Parathyroid adenoma (tissue), 2 donors: ENCODE measurements around the gene UBD.

Source experiments
- H2AFZ ChIP-seq: fragments of 300-600 bp; sonication (generic); one replicate; pipeline ENCODE4 v1.7.0; 2017; ENCODE audit warnings: antibody characterized with exemption, mild to moderate bottlenecking
- H3K27ac ChIP-seq: fragments of 300-600 bp; sonication (generic); one replicate; pipeline ENCODE4 v1.7.0; 2017
- H3K27me3 ChIP-seq: fragments of 300-600 bp; sonication (generic); one replicate; pipeline ENCODE4 v1.7.0; 2017; ENCODE audit warnings: low read length; ENCODE audit not compliant: control insufficient read depth, insufficient read depth
- H3K36me3 ChIP-seq: fragments of 300-600 bp; sonication (generic); one replicate; pipeline ENCODE4 v1.7.0; 2017; ENCODE audit warnings: low read length; ENCODE audit not compliant: control insufficient read depth, insufficient read depth
- H3K4me1 ChIP-seq: fragments of 300-600 bp; sonication (generic); one replicate; pipeline ENCODE4 v1.7.0; 2017; ENCODE audit warnings: control low read depth
- H3K4me2 ChIP-seq: fragments of 300-600 bp; sonication (generic); one replicate; pipeline ENCODE4 v1.7.0; 2017; ENCODE audit warnings: low read length
- H3K4me3 ChIP-seq: fragments of 300-600 bp; sonication (generic); one replicate; pipeline ENCODE4 v1.7.0; 2017; ENCODE audit warnings: low read depth, low read length
- H3K79me2 ChIP-seq: fragments of 300-600 bp; sonication (generic); one replicate; pipeline ENCODE4 v1.7.0; 2017; ENCODE audit warnings: control low read depth
- H3K9ac ChIP-seq: fragments of 300-600 bp; sonication (generic); one replicate; pipeline ENCODE4 v1.7.0; 2017; ENCODE audit warnings: mild to moderate bottlenecking
- H3K9me3 ChIP-seq: fragments of 300-600 bp; sonication (generic); one replicate; pipeline ENCODE4 v1.7.0; 2017; ENCODE audit warnings: low read length; ENCODE audit not compliant: control insufficient read depth
- CTCF ChIP-seq: fragments of 300-600 bp; sonication (generic); IDR thresholded peaks from one replicate; pipeline ENCODE4 v1.7.0; 2017; ENCODE audit warnings: antibody characterized with exemption, mild to moderate bottlenecking
- donor health status: primary hyperparathyroidism.

Gene UBD

GRCh38 chr6:29507319-29507718 is 52.2 kb downstream of the UBD start:
- Histone ChIP-seq H3K4me2 (no peak overlapping the region), H3K27ac (no peak overlapping the region), H3K4me1 (no peaks in the 10 kb centered on the region), H2AFZ (no peak overlapping the region), H3K79me2 (no peaks in the 10 kb centered on the region), H3K9me3 (no peaks in the 10 kb centered on the region), H3K27me3 (no peaks in the 10 kb centered on the region), H3K36me3 (no peaks in the 10 kb centered on the region), H3K9ac (no peak overlapping the region), H3K4me3 (no peak overlapping the region)
- no peak for TF ChIP-seq CTCF

DNA sequence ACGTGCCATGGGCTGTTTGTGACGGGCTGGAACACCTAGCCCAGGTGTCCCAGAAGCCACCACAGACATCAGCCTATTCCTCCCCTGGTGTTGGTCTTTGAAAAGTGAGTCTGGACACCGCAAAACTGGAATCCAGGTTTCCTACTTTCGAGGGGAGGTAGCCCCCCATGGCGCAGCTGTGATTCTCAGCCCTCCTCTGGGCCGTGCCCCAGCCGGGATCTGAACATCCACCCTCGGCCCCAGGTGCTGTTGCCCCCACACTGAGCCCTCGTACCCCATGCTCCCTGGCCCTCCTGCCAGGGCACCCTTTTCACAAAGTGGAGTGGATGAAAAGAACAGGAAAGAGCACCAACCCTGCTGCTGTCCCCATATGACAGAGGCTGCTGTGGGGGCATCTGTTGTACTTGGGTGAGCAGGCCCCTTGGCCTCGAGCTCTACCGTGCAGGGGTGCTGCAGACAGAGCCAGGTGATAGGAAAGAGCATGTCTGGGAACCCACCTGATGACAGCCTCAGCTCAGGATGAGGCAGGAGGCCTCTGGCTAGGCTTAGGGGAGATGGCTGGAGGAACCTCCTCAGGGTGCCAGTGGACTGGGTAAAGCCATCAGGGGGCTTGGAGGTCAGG is 53.0 kb downstream of the UBD start:
- Histone ChIP-seq H3K4me3 (no peak overlapping the region), H3K27ac (no peak overlapping the region), H2AFZ (no peak overlapping the region), H3K27me3 (no peaks in the 10 kb centered on the region), H3K79me2 (no peaks in the 10 kb centered on the region), H3K9ac (no peak overlapping the region), H3K4me2 (no peak overlapping the region), H3K36me3 (no peaks in the 10 kb centered on the region), H3K4me1 (no peaks in the 10 kb centered on the region), H3K9me3 (no peaks in the 10 kb centered on the region)
- TF ChIP-seq CTCF = no peak

- Histone ChIP-seq H2AFZ (no peak overlapping the region), H3K27ac (no peak overlapping the region), H3K4me3 (no peak overlapping the region), H3K4me1 (no peaks in the 10 kb centered on the region), H3K9me3 (no peaks in the 10 kb centered on the region), H3K9ac (no peak overlapping the region), H3K36me3 (no peaks in the 10 kb centered on the region), H3K79me2 (no peaks in the 10 kb centered on the region), H3K4me2 (no peak overlapping the region), H3K27me3 (no peaks in the 10 kb centered on the region)
- no peak for TF ChIP-seq CTCF
Observed at GRCh38 chr6:29505808-29506207, 53.7 kb downstream of the UBD start.
